A375 (cell line): ENCODE results near the gene UGT2A1. TPM values are rescaled to one million over a fixed set of nuclear protein-coding genes. Genes with fewer than 3 reads are reported as not detected.

ENCODE experiments used
- small RNA-seq: library from RNA; depleted of rRNA; stranded (forward); fragments of <200 nt; gene quantifications from one replicate; pipeline ENCODE3, GENCODE V24; 2014
- total RNA-seq: library from RNA; depleted of rRNA; stranded (reverse); fragments of >200 nt; shearing (Covaris generic); gene quantifications from 2 replicates; pipeline ENCODE4 v1.2.3, GENCODE V29; 2014; rRNA removed

Gene UGT2A1
- total RNA-seq, result not detected in 2 replicates

DNA sequence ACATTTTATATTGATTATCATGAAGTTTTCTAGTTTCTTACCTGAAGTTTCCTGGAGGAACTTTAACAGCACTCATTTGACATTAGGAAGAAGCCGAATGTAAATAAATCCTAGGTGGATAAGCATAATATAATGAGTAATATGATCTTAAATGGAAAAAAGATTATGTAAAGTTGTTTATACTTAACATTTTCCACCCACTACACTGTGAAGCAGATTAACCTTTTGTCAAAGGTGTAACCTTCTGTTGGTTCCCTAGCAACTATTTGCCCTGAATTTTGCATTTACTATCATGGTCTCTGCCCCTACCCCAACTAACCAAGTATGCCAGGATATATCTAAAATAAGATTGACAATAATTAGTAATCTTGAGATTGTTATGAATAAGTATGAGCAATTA is at the start of gene UGT2A1:
UGT2A1 (minus strand) TSS at position 101 of the 400 bp plus-strand sequence. CDS start 5,603 bp downstream, outside the sequence.

DNA sequence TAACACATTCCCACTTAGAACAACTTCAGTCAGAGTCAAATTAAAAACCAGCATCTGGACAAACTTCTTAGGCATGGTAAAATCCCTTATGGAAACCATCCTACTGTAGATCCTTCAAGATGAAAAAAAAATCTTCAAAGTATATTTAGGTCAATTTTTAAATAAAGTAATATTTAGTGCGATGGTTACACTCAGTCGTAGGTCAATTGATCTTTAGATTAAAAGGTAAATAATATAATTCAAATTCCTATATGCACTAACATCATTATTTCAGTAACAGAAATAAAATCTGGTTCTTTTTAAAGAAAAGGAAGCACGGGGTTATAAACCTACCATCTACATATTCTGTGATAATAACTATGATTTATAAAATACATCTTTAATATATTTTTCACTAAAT is 13.5 kb downstream of the UGT2A1 start, which contains the start of gene UGT2A2:
UGT2A2 (minus strand) TSS at position 101 of the 400 bp plus-strand sequence; CDS start at position 99, 2 bp downstream.

Small RNA genes lying within 50 kb of the gene (small RNA-seq; reads per million reads assigned to genes)
- not detected for gene UGT2A2

Other genes with a start within 250 kb of the UGT2A1 start
- gene UGT2B4, start 157.3 kb downstream of the UGT2A1 start, total RNA-seq, result not detected in 2 replicates
- not detected in 2 replicates for gene UGT2A2, start 13.6 kb downstream of the UGT2A1 start, total RNA-seq
- 0.11 and 0.13 TPM in 2 replicates for gene SULT1B1, start 107.4 kb upstream of the UGT2A1 start, total RNA-seq
- gene SULT1E1, start 206.9 kb upstream of the UGT2A1 start, total RNA-seq, result not detected in 2 replicates